OCI-M1 (cell line): ENCODE measurements around the gene MYL1.

ENCODE experiments used
- DNase-seq: peaks from one replicate; lab custom pipeline; 2025; lab: John Stamatoyannopoulos, UW

The MYL1 gene

DNA sequence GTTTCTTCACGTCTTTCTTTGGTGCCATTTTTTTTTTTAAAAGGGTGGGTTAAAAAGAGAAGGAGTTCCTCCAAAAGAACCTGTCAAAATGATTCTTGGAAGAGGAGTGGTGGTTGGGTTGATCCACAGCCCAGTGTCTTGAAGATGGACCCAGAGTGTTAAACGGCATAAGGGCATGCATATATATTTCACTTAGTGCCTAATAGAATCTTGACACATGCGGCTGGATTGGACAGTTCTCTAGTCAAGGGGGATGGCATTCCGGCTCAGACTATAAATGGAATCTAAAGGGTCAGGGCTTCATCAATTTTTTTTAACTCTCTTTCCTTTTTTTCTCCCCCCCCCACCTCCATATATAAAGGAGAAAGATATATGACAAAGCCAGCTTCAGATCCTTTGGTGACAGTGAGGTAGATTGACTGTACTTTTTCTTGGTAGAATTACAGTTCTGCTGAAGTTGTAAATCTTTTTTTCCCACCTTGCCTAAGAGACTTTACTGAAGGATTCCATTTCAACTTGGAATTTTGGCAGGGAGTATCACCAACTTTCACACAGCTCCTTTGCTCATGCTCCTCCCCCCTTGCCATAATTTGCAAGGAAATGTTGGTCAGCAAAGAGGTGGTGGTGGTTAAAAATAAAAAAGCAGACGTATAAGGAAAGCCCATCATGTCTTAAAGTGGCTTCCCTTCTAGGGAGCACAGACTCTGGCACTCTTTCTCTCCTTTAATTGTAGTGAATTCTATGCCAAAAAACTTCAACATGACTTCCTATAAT is at the start of gene MYL1:
TSS of gene MYL1 (minus strand) at position 160 of the 774 bp plus-strand sequence. CDS start at position 28, 132 bp downstream.
- DNase-seq, result no peak

DNA sequence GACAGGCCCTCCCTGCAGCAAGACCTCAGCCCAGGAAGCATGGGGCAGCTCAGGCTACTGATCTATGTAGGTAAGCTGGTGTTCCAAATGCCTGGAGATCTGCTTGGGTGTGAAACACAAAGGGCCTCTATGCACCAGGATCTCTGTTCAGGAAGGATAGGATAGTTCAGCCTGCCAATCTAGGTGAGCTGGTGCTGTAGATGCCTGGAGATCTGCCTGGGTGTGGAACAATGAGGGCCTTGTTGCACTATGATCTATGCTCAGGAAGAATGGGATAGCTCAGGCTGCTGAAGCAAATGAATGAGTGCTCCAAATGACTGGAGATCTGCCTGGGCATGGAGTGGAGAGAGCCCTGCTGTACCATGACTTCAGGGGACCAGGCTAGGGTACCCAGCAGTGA is 48.9 kb upstream of the MYL1 start:
- no peak for DNase-seq

DNA sequence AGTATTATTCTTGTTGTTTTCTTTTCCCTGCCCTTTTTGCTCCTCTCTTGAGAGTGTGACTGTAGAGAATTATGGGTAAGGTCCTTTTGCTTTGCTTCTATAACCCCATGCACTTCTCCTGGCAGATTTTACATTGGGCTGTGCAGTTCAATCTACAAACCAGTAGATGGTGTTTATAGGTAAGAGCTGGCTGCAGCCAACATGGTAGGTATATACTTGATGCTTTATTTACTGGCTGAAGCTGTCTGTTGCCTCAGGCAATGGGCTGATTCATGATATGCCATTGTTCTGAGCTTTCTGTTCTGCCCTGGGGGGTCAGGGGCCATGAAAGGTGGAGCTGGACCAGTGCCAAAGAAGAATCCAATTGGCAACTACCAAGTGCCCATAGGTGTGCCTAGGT is 48.3 kb upstream of the MYL1 start:
- DNase-seq, result peak; percentile 14

DNA sequence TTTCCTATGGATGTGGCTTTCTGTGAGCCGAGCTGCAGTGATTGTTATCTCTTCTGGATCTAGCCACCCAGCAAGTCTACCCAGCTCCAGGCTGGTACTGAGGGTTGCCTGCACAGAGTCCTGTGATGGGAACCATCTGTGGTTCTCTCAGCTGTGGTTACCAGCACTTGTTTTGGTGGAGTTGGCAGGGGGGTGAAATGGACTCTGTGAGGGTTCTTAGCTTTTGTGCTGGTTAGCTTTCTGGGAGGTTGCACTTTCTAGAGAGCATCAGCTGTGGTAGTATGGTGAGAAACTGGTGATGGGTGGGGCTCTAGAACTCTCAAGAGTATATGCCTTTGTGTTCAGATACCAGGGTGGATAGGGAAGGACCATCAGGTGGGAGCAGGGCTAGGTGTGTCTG is 45.4 kb upstream of the MYL1 start:
- DNase-seq, result no peak

DNA sequence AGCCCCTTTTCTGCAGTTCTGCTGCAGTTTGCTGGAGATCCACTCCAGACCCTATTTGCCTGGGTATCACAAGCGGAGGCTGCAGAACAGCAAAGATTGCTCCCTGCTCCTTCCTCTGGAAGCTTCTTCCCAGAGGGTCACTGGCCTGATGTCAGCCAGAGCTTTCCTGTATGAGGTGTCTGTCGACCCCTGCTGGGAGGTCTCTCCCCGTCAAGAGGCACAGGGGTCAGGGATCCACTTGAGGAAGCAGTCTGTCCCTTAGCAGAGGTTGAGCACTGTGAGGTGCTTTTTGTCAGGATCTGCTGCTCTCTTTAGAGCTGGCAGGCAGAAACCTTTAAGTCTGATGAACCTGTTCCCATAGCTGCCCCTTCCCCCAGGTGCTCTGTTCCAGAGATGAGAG is 42.0 kb upstream of the MYL1 start:
- no peak for DNase-seq

DNA sequence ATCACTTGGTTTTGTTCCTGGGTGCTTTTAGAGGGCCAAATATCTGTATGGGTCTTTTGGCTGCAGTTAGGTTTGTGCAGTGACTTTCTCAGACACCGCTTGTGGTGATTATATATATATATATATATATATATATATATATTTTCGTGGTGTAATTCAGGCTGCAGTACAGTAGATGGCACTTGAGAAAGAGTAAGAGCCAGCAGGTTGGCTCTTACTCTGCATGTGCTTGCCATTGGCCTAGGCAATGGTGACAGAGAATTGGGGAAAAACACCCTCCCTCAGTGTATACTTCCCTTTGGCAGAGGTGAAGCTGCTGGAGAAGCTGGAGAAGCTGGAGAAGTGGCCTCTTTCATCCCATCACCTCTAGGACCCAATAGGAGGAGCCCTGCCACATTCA is 22.2 kb upstream of the MYL1 start:
- DNase-seq, result peak; percentile 26

DNA sequence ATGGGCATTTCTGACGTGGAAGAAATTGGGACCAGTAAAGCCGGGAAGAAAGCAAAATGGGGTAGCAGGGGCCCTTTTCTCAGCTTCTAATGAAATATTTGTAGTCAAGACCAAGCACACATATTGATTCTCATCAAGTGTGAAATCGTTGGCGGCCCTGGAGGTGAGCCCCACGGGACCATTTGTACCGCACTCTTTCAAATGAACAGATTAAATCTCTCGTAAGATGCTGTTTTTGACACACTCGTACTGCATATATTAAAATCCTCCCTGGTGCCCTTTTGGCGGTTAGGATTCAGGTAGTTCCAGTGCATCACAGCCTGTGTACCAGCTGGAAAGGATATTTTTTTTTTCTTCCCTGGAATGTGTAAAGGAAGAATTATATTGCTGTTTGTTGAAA is 9.9 kb upstream of the MYL1 start:
- DNase-seq, result no peak

DNA sequence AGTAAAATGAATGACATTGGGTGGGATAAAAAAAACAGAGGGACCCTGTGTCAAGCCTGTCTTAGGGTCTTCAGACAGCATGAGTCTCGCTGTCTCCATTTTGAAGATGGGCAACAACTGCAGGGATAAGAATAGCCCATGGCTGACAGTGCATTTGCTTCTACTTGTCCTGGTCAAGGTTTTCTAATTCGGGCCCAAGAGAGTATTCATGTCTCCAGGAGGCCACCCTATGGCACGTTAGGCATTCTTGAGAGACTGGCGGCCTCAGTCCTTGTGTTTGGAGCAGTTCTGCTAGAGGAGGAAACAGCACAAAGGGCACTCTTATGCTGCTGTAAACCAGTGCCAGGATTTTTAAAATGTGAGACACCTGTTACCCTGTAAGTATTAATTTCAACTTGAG is 9.5 kb upstream of the MYL1 start:
- no peak for DNase-seq

DNA sequence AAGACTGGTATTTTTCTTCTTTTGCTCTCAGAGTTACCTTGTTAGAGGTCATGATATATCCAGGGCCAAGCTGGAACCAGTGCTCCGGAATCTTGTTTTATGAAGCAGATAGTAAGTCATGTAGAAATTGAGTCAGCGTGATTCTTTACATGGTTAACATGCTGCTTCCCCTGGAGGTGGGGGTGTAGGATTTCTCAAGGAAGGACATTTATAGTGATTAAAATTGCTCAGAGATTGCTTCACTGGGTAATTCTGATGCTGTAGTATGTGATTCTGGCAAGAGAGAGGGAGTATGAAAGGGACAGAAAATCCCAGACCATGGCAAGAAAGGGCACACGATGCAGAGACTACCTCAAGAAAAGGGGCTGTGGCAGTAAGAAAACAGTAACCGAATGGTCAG is 8.0 kb upstream of the MYL1 start:
- DNase-seq, result no peak

DNA sequence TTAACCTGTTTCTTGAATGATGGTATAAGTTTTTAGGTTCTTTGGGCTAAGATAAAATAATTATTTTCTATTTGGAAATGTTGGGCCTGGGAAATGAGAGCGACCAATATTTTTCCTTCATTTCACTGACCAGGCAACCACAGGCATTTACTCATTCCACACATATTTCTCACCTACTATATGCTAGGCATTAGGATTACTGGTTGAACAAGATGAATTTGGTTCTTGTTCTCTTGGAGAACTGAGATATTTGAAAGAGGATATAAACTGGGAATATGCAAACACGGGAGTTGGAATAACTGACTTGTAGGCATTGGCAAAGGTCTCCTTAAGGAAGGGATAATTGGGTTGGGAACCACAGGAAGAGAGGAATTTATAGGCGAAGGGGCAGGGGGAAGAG is 3.9 kb upstream of the MYL1 start:
- DNase-seq, result no peak

DNA sequence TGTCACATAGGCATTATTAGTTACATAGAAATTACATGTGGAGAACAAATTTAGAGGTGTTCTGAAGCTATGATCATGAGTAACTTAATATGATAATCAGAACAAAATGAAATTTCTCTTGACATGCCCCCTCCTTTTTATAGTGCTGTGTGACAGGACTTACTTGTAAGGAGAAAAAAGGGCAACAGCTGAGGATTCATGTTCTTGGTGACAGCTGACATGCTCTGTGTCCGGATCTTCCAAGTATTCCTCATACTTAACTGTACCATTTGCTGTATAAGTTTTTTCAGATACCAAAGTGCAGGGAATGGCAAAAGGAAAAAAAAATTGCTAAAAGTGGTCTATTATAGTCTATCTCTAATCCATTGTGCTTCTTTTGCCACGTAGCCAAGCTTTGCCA is 3.5 kb upstream of the MYL1 start:
- no peak for DNase-seq

DNA sequence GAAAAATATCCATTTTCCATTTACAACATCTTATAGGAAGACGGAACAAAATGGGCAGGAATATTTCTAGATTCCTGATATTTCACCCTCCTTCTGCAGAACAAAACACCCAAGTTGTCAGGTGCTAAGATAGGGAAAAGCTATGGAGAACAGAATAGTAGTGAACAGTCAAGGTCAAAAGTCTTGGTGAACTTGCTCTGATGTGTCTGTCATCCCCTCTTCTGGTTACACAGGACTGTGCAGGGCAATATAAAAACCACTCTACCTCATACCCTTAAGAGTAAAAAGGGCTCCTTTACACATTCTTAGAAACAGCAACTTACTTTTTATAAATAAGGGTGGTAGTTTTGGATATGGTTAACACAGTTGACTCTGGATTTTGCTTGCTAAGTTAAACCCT is 4.4 kb downstream of the MYL1 start:
- no peak for DNase-seq

DNA sequence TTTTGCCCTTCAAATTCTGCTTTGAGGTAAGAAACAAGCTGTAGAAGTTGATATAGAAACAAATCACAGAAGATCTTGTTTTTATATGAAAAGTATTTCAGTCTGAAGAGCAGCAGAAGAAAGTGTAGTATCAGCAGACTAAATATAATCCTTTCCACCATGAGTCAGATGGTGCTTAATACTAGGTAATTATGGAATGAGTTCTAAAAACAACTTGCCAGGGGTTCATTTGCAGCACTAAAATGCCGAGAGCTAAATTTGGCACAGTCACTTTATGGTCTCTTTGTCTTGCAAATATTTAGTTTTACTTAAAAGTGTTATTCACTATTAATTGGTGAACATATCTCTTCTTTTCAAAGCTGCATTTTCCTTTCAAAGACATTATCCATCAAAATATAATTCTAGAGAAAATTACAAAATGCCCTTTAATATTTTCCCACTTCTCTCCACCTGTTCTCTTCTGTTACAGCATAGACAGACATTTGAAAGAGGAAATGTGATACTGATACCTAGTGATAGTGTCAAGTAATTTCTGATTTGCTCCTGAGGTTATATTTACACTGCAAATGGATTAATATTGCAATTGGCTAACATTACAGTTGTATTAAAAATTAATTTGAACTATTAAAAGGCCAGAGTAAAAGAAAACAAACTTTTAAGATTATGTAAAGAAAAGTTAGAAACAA is 5.3 kb downstream of the MYL1 start:
- DNase-seq, result no peak

DNA sequence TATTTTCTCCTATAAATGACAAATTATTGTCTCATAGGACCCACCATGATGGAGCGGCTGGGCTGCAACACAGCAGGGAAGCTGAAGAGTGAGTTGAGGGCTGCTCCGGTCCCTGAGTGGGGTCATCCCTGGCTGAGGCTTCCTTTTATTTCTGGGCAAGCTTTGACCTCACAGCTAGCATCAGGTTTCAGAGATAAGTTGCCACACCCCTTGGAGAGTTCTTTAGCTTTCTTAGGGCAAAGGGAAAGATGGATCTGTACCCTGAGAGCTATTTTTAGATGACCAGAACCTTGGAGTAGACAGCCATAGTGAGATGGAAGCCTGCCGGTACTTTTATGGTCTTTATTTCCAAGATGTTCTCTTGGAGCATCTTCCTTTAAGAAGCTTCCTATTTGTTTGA is 11.5 kb downstream of the MYL1 start:
- DNase-seq, result no peak

DNA sequence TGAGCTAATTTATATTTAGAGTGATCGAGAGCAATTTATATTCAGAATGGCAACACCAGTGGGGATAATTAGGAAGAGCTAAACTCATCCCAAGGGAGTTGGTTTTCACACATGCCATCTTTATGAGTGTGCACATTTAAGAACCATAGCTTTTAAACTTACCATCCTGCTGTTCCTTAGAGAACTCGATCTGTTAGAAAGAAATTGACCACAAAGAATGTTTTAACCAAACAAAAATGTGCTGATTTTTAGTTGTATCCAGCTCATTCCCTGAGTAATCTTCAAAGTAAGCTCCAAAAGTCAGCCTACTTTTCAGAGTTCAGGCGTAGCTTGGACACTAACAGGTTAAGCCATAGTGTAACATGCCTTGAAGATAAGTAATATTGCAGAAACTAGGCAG is 12.6 kb downstream of the MYL1 start:
- no peak for DNase-seq

DNA sequence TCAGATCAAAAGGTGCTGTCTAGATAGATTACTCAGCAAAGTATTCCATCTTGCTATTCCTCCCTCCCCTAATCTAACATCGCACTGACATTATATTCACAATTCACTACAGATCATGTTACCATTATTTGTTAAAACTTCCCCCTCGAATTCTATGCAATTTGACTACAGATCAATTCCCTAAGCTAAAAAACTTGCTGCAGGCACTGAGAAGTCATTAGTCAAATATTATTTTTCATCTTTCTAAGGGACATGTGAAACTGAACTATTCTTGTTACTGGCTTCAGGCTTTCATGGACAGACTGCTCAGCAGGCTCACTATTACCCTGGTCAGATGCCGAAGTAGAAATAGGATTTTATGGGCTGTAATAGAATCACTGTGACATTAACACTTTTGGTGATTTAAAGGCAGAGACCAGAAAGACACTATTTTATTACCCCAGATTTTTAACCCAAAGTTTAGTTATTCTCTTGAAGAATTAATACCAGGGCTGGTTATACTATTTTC is 15.1 kb downstream of the MYL1 start:
- no peak for DNase-seq

DNA sequence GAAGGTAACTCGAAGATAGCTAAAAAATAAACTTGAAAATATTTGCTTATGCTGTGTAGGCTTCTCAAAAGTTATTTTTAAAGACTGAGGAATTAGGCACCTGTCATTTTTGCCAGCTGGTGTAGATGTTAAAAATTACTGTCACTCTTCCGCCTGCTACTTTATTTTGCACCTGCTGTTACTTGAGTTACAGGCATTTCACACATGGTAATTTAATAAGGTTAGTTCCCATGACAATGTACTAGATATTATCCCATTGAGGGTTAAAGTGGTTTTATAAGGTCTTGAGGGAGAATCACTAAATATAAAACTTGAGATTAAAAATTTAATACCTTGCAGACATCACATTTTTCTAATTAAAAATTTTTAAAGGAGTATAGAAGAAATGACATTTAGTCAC is 26.6 kb downstream of the MYL1 start:
- no peak for DNase-seq

DNA sequence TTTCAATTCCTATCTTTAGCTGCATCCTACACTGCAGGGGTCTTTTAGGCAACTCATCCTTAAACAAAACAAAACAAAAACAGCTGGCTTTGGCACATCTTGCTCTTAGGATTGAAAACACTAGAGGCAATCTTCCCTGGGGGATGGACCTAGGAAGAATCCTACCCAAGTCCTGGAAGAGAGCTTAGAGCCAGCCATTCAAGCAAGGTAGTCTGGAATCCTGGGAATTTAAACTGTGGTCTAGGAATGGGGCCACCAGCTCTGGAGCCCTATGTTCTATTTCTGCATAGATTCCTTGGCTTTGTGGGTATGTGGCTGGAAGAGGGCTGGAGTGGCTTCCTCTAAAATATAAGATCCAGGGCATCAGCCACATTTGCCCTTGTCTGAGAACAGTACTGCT is 27.7 kb downstream of the MYL1 start:
- no peak for DNase-seq

DNA sequence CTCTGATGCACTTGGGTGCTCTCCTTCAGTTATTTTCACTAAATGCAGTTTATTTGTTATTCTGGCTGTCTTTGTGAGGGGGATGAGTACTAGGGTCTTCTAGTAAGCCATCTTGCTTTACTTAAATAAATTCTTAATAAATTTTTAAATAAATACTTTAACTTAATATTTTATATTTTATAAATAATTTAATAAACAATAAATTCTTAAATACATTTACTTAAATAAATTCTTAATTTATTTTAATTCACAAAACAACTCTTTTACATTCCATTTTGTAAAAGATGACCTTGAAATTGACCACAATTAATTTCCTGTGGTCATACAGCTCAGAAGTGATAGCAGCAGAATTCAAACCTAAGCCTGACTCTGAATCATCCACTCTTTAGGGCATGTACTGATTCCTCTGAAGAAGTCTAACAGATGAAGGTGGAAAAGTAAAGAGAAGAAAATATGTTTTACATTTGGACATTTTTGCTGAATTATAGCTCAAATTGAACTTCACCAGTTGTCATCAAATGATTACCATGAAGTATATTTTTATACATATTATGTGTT is 28.8 kb downstream of the MYL1 start:
- no peak for DNase-seq

DNA sequence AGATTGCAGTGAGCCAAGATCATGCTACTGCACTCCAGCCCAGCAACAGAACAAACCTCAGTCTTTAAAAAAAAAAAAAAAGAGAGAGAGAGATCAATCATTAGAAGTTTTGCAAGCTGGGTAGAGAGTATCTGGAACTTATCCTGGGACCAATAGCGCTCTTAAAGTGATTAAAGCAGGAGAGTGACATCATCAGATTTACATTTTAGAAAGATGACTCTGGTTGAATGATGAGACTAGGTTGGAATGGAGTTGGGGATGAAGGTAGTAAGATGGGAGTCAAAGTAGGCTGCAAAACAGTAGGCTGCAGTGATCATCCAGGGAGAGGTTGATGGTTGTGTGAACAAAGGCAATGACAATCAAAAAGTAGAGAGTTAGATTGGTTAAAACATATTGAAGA is 37.8 kb downstream of the MYL1 start:
- no peak for DNase-seq

DNA sequence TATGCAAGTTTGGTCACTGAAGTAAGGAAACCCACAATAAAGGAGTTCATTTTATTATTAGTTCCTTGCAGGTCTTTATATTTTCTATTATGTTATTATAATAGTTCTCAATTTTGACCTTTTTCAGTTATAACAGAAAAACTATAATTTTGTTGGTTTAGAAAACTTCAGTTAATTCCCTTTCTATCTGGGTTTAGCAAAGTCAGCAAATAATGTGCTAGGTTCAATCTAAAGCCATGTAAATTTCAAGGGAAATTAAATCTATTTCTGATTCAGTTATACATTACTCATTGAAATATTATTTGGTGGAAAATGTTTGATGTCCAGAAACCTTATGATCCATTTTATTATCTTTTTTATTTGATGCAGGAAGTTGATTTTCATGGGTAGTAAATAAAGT is 43.7 kb downstream of the MYL1 start:
- no peak for DNase-seq

DNA sequence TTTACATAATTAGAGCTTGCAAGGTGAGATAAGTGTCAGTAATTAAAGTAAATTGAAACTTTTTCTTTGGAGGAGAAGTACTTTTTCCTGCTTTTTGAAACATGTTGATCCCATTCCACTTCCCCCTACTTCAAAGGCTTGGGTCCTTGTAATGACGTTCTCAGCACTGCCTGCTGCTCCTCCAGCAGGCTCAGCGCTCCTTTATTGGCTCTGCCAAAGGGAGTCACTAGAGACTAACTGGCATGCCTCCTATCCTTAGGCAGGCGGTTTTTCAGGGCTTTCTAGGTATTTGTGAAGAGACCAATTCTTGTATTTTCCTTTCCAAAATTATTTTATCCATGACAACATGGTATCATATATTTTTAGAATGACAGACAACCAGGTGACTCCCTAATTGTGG is 45.8 kb downstream of the MYL1 start:
- DNase-seq, result no peak

DNA sequence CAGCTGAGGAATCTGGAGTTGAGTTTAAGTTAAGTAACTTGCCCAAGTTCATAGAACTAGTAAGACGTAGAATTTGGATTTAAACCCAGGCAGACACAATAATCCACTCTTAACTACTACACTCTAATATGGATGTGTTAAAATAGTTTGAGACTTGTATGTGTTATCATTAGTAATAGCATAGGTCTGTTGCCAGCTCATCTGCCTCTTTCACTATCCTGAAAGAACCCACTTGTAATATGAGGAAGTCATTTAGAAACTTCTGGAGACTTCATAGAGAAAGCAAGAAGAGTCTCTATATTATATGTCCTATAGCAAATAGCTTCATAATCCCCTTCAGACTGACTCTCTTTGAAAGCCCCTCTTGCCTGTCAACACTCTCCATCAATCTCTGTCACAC is 46.7 kb downstream of the MYL1 start:
- DNase-seq, result no peak
